Right ventricle myocardium superior (tissue), 1 donor: Measurements from ENCODE around the gene ZSCAN2. TPM values are rescaled to one million over a fixed set of nuclear protein-coding genes. Genes with fewer than 3 reads are reported as not detected.
"Not testable (repeated sequence)": the region's sequence is repeated elsewhere in the genome, so short reads cannot be mapped to it uniquely, and the experiment has no call there.

ENCODE experiments used
- ATAC-seq: fragments of 200-7000 bp; cut with Tn5 transposase; one replicate; pipeline ENCODE4 v1.9.1; 2020; ENCODE audit warnings: mild to moderate bottlenecking; ENCODE audit not compliant: poor library complexity
- DNase-seq: peaks from one replicate; pipeline ENCODE4 v3.0.0-alpha.2; 2020
- intact Hi-C: fragments of 100-400 bp; cut with DNase I; formaldehyde crosslinking; loops from one replicate; pipeline ENCODE4 v1.11.2; 2022
- long read RNA-seq: library from polyadenylated mRNA; unstranded; transcript quantifications from one replicate; pipeline ENCODE4 v2.0.0, GENCODE V29; 2021
- total RNA-seq: library from RNA; stranded (reverse); fragmentation: NEBNext Ultra II Directional; extraction: Animal tissue kit (Norgen Biotek cat#: 25700); gene quantifications from one replicate; pipeline ENCODE4 v1.2.1, GENCODE V29; 2021
- donor health status: DM: no; HTN: yes; CAD: no; lungs with severe emphysema.

Gene ZSCAN2
- 6.2 TPM for total RNA-seq
- long read RNA-seq, transcript ZSCAN2-214 (3 exons, 2,242 nt): major isoform, 5 of 10 reads
- long read RNA-seq, partial matches to known transcripts: 0 of 10 reads
- long read RNA-seq, other reads (novel, unspliced or antisense): 3 of 10 reads

DNA sequence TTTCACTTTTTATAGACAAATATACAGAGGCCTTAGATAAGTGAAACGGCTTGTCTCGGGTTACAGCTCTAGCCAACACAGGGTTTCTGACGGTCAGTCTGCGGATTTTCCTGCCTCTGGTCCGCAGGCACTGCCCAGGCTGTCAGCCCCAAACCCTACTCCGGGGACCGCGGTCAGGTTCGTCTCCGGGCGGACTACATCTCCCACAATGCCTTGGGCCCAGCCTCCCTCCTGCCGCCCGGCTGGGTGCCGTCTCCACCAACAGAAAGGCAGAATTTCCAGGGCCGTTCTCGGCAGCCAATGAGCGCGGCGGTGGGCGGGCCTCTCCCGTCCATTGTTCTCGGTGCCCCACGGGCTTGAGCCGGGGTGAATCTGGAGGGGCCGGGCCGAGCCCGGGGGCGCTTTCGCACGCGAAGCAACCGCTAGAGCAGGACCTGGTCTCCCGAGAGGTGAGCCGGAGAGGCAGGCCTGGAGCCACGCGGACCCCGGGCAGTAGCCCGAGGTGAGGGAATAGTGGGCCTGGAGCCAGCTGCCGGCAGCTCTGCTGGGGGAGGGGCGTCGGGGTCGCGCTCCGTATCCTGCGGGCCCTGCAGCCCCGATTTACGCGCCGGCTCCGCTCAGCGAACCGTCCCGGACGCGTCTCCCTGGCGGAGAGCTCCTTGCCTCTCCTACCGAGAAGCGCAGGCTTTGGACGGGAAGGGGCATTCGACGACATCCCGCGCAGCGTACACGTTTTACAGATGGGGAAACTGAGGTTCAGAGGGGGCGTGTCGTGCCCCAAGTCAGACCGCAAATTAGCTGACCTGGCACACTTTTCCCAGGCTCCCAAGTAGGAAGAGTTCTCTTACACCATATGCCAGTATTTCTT, at the start of gene ZSCAN2:
Gene ZSCAN2, plus strand, starts transcription at position 323 of the 868 bp plus-strand sequence. CDS start 2,919 bp downstream, outside the sequence.
- peak; percentile 98 for DNase-seq
- peak; percentile 98 for ATAC-seq
- intact Hi-C loops: no loop called here

DNA sequence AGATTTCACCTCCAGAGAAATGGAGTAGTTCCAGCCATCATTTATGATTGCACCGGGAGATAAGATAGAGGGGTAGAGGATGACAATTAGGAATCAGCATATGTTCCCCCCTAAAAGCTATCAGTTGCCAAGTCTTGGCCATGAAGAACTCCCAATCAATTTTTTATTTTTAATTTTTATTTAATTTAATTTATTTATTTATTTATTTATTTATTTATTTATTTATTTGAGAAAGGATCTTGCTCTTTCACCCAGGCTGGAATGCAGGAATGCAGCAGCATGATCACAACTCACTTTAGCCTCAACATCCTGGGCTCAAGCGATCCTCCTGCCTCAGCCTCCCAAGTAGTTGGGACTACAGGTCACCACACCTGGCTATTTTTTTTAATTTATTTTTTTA, 49.2 kb upstream of the ZSCAN2 start:
- intact Hi-C loops, DNase-seq, ATAC-seq: not testable (repeated sequence)

DNA sequence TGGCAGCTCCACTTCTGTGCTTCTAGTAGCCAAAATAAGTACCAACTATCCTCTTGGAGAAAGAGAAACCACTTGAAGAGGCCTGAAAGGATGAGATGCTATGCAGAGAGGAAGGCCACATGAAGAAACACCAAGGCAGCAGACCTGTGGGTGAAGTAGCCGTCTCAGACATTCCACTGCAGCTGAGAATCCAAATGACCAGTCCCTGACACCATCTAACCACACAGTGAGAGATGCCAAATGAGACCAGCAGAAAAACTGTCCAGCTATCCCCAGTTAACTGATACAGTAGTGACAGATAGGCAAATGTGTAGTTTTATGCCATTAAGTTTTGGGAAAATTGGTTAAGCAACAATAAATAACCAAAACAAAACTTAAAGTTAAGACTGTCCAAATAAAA, 47.9 kb upstream of the ZSCAN2 start:
- intact Hi-C loops: no loop called here
- DNase-seq: no peak
- ATAC-seq: no peak

DNA sequence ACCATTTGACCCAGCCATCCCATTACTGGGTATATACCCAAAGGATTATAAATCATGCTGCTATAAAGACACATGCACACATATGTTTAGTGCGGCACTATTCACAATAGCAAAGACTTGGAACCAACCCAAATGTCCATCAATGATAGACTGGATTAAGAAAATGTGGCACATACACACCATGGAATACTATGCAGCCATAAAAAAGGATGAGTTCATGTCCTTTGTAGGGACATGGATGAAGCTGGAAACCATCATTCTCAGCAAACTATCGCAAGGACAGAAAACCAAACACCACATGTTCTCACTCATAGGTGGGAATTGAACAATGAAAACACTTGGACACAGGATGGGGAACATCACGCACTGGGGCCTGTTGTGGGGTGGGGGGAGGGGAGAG, 44.1 kb upstream of the ZSCAN2 start:
- DNase-seq, intact Hi-C loops, ATAC-seq: not testable (repeated sequence)

DNA sequence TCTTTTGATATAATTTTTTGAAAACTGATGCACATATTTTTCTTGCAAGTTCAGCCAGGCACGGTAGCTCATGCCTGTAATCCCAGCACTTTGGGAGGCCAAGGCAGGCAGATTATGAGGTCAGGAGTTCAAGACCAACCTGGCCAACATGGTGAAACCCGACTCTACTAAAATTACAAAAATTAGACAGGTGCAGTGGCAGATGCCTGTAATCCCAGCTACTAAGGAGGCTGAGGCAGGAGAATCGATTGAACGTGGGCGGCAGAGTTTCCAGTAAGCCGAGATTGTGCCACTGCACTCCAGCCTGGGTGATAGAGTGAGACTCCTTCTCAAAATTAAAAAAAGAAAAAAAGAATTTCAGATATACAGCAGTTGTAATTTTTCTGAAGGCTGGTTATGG, 32.8 kb upstream of the ZSCAN2 start:
- intact Hi-C loops, DNase-seq, ATAC-seq: not testable (repeated sequence)

DNA sequence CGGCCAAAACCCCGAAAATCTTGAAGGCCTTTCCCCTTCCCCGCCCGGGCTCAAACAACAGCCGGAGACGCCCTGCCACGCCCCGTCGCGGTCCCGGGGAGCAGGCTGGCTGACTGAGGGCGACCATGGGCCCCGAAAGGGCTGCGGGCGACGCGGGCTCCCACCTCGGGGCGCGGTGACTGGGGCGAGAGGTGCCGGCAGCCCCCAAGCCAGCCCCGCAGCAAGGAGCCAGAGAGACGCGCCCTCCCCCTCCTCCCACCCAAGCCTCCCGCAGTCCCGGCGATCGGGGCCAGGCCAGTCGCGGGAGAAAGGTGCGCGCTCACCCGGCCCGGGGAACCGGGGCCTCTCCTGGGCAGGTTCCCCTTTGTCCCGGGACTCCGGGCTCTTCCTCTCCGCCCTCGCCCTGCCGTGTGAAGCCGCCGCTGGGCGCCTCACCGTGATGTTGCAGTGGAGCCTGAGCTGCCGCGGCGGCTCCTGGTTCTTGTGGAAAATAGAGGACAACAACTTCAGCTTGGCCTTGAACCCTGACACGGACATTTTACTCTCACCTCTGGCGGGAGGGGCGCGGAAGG, 30.6 kb upstream of the ZSCAN2 start:
- ATAC-seq (peak; percentile 74), DNase-seq (peak; percentile 78)
- intact Hi-C loops: no loop called here

DNA sequence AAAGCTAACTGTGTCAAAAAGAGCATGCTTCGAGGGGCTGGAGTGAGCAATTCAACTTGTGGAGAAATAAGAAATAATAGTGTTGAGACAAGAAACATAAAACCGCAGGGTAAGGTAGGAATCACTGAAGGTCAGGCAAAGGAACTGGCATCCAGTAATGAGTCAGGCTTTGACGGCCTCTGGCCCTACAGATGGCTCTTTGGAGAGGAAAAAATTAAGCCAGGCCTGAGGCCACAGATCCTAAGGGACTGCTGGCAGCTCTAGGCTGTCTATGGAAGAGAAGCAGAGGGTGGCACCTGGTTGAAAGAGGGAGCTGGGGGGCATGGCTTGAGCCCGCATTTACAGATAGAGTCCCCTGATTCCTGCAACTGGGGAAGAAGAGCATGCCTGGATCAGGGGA, 28.6 kb upstream of the ZSCAN2 start:
- intact Hi-C loops: no loop called here
- ATAC-seq (no peak), DNase-seq (no peak)

DNA sequence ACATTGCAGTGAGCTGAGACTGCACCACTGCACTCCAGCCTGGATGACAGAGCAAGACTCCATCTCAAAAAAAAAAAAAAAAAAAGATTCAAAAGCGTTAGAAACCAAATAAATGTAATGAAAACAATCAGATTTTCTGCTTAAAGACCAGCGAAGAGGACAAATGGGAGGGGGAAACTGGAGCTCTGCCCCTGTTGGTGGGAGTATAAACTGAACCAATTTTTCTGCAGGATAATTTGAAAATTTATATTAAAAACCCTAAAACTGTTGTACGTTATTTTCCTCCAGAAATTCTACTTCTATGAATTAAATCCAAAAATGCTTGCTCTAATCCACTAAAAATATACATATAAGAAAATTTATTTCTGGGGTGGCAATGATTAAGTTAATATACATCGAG, 25.3 kb upstream of the ZSCAN2 start:
- DNase-seq: no peak
- ATAC-seq: no peak
- intact Hi-C loops: no loop called here

DNA sequence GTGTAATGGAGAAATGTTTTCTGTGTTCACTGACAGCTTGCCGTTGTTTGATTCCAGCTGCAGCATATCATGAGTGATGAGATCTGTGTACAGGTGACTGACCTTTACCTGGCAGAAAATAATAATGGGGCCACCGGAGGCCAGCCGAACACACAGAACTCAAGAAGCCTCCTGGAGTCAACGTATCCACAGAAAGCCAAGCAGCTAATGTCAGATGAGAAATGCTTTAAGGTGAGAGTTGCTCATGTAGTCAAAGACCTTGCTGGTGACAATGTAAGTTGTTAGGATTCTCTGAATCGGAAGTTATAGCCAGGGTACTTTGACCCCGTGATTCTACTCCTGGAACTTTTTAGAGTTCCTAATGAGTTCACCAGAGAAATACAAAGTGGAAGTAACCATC, 22.9 kb upstream of the ZSCAN2 start:
- DNase-seq, ATAC-seq, intact Hi-C loops: not testable (repeated sequence)

DNA sequence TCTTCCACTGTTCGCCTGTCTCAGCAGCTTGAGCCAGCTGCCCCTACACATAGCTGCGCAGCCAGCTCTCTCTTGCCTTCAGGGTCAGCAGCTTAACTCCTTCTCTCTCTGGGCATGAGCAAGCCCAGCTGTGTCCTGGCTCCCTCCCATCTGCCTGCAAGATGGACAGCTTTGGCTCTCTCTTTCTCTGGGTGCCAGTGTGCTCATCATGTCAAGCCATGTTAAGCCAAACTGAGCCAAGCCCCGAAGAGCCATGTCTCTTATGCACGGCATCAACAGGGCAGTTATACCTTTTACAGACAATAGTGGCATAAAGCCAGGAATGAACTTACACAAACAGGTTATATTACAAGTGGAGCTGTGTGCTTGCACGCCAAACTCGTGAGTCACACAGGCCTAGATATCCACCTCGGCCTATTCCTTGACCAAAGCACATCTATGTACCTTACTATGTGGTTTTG, 21.5 kb upstream of the ZSCAN2 start:
- peak; percentile 22 for ATAC-seq
- intact Hi-C loops, DNase-seq: not testable (repeated sequence)

DNA sequence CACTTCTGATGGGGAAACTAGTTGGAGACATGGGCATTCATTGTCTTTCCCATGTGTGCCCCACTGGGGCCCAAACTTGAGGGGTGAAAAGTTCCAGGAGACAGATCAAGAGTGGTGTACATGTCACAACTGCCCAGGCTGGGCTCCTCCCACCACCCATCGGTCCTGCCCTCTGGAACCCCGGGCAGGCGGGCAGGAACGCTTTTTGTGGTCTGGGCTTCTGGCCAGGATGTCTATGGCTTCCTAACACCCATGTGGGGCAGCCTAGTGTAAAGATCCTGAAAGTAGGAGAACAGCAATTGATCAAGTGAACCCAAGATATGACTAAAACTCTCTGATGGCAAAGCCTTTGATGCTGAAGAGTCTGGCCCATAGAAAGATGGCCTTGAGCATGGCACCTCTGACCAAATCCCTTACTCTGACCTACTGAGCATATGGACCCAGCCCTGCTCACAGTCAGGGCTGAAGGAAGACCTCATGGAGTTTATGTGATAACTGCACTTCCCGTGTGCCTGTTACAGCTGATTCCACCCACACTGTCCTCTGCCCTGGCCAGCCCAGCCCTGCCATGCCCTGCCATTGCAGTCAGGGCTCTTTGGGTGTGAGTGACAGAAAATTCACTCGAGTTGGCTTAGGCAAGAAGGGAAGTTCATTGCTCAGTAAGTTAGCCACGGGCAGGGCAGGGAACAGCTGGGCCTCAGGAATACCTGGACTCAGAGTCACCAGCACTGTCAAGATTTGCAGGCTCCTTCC, 19.0 kb upstream of the ZSCAN2 start:
- DNase-seq, ATAC-seq: not testable (repeated sequence)
- intact Hi-C loops: loop anchor here (10.0 kb wide), 1 partner anchor 233 kb away; the partner anchor contains the start of gene ALPK3

DNA sequence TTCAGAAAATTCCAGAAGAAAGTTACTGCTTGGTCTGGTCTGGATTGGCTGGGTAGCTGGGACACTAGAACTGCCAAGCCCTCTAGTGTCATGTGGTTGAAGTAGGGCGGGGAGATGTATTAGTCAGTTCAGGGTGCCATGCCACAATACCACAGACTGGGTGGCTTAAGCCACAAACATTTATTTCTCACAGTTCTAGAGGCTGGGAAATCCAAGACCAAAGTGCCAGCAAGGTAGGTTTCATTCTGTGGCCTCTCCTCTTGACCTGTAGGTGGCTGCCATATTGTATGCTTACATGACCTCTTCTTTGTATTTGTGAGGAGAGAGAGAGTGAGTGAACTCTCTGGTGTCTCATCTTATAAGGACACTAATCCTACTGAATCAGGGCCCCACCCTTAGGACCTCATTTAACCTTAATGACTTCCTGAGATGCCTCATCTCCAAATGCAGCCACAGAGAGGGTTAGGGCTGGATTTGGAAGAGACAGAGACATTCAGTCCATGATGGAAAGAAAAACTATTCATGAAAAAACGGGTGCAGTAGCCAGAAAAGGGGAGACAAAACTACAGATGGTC, 18.1 kb upstream of the ZSCAN2 start:
- intact Hi-C loops: loop anchor here (10.0 kb wide), 1 partner anchor 232 kb away; the partner anchor contains the start of gene ALPK3
- DNase-seq (no peak), ATAC-seq (no peak)

DNA sequence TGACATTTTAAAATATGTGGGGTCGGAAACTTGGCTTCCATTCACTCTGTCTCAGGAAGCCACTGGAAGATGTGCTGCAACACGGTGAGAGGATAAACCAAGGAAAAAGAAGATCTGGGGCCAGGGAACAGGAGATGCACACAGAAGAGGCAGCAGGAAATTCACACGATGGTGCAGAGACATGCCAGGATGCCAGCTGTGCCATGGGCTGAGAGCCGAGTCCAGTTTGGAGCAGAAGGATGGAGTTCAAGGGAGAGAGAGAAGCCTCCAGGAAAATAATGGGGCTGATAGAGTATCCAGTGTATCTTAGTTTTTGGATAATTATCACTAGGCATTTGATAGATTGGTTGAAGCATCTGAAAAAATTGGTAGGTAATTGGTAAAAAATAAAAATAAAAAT, 16.9 kb upstream of the ZSCAN2 start:
- not testable (repeated sequence) for ATAC-seq, DNase-seq
- intact Hi-C loops: loop anchor here (10.0 kb wide), 1 partner anchor 231 kb away; the partner anchor contains the start of gene ALPK3

DNA sequence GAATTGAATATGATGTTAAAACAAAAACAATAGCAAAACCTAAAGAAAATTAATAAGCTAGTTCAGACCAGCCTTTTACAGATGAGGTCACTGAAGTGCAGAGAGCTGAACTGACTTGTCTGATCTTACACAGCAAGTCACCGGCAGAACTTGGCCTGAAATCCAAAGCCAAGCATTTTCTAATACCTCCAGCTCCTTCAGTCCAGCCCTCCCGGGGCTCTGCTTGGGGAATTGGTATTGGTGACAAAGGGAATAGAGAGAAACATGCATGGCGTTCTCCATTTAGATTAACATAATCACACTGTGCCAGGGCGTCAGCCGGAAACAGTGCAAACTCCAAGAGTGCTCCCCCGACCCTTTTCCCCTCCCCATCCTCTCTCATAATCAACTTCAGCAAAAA, 14.1 kb upstream of the ZSCAN2 start:
- no peak for DNase-seq
- no peak for ATAC-seq
- intact Hi-C loops: loop anchor here (5.0 to 10.0 kb wide), 2 partner anchors 228 to 341 kb away; partner anchors contain the start of gene ALPK3

DNA sequence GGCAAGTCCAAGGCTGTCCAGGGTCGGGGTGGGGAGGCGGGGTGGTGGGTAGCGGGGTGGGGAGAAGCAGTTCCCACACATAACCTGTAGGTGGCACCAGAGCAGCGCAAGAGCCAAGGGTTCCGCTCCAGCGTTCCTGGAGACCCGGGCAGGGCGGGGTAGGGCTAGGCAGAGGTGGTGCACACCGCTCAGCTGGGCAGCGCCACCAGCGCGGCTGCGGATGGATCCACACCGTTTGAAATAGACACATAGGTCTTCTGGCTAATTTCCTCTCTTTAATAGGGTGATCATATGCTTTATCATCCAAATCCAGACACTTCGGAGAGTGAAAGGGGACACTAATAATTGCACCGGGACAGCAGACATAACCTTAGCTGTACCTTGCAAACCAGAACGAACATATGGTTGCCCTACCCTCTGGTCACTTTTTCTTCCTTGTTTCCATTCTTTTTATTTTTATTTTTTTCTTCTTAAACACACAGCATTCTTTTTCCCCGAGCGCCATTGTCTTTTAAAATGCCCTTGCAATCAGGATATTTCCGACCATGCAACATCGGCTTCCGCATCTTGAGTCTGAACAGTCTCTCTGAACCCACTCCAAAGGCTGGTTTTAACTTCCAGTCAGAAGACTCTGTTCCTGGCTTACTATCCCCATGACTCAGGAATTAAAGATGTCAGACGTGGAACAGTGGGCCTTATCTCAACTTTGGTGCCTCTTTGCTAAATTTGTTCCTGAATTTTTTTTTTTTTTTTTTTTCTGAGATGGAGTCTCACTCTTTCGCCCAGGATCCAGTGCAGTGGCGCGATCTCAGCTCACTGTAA, 12.5 kb upstream of the ZSCAN2 start:
- intact Hi-C loops: loop anchor here (5.0 to 10.0 kb wide), 2 partner anchors 227 to 339 kb away; partner anchors contain the start of gene ALPK3
- ATAC-seq: peak; percentile 99
- DNase-seq: peak; percentile 90

DNA sequence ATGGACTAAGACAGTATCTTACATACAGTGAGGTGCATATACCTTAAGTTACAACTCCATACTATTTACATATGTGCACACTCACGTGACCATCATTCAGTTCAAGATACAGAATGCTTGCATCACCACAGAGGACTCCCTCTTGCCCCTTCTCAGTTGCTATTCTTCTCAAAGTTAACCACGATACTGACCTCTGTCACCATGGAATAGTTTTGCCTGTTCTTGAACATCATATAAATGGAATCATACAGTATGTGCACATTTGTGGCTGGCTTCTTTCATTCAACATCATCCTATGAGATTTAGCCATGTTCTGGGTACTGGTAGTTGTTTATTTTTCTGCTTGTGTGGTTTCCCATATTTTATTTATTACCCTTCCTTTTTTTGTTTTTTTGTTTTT, 10.4 kb upstream of the ZSCAN2 start:
- intact Hi-C loops: no loop called here
- no peak for ATAC-seq
- DNase-seq: no peak

DNA sequence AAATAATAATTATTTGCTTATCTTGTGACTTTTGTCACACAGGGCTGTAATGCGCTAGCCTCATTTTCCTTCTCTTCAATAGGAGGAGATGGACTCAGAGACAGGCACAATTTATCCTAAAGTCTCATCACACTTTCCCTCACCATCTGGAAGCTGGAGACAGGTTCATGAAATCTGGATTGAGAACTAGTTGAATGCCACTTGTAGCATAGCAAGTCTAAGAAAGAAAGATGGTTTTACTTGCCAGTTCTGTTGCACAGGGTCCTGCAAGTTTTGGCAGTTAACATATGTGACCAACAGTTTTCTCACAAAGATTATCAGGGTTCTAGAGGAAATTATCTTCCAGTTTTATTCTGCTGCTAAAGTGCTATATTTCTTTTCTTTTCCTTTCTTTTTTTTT, 9.0 kb upstream of the ZSCAN2 start:
- ATAC-seq (no peak), DNase-seq (no peak)
- intact Hi-C loops: no loop called here
